Endothelial cell of umbilical vein (primary cell): ENCODE measurements around the gene CCDC191. TPM values are rescaled to one million over a fixed set of nuclear protein-coding genes. Genes with fewer than 3 reads are reported as not detected.

ENCODE experiments used
- BruUV-seq: library from RNA; stranded (reverse); fragments of 400-500 nt; replicated peaks from 2 replicates; lab custom pipeline; 2021; lab: Mats Ljungman, UMichigan
- CTCF ChIA-PET: fragments of 300-600, 350-600 bp; sonication (Branson Sonifier 250); formaldehyde crosslinking; loops from one replicate; lab custom pipeline; 2021; ENCODE audit warnings: antibody characterized with exemption, inconsistent platforms; lab: Charles Lee
- POLR2A ChIA-PET: fragments of 300-600, 350-600 bp; sonication (Branson Sonifier 250); formaldehyde crosslinking; loops from one replicate; lab custom pipeline; 2021; ENCODE audit warnings: antibody characterized with exemption, inconsistent platforms; lab: Charles Lee
- DNase-seq: peaks from one replicate; pipeline ENCODE4 v3.0.0-alpha.2; 2011; ENCODE audit warnings: low read depth, low spot score
- FAIRE-seq: peaks from 2 replicates; lab custom pipeline; 2011; peaks lifted over from hg19 to GRCh38; lab: Jason Lieb, UNC
- H2AFZ ChIP-seq: 2 replicates; pipeline ENCODE4 v1.6.0; 2012; ENCODE audit warnings: low read depth, low read length, control low read depth, inconsistent platforms
- H3K27ac ChIP-seq: 2 replicates; pipeline ENCODE4 v1.5.1; 2011; ENCODE audit warnings: low read depth, mild to moderate bottlenecking, control low read depth, low read length, moderate library complexity; ENCODE audit not compliant: insufficient read depth
- H3K27me3 ChIP-seq, 2 experiments: 2 replicates each; pipeline versions ENCODE4 v1.6.0 to v1.6.1; 2011; ENCODE audit warnings: low read length in 2 of 2, mixed read lengths in 1 of 2; ENCODE audit not compliant: control insufficient read depth in 2 of 2, insufficient read depth in 2 of 2
- H3K36me3 ChIP-seq, 2 experiments: 2 replicates in 1 of 2; 3 replicates in 1 of 2; pipeline ENCODE4 v1.5.1; 2011; ENCODE audit warnings: low read length in 2 of 2, mild to moderate bottlenecking in 1 of 2, moderate library complexity in 1 of 2; ENCODE audit not compliant: control insufficient read depth in 2 of 2, insufficient read depth in 2 of 2; ENCODE audit errors: extremely low read depth in 1 of 2
- H3K4me1 ChIP-seq: 3 replicates; pipeline ENCODE4 v1.5.1; 2011; ENCODE audit warnings: mild to moderate bottlenecking, low read length; ENCODE audit not compliant: control insufficient read depth, insufficient read depth; ENCODE audit errors: extremely low read depth
- H3K4me2 ChIP-seq: 2 replicates; pipeline ENCODE4 v1.6.1; 2011; ENCODE audit warnings: low read length, control low read depth, mixed read lengths; ENCODE audit not compliant: insufficient read depth
- H3K4me3 ChIP-seq, 3 experiments: fragments of 200-600 bp in 1 of 3; sonication (generic), shearing (Covaris generic) in 1 of 3; replicated peaks in 1 of 3; 2 replicates each; pipeline ENCODE4 v1.5.1; 2011 to 2016; ENCODE audit warnings: control low read depth in 3 of 3, low read length in 3 of 3, mild to moderate bottlenecking in 2 of 3, inconsistent platforms in 1 of 3, low read depth in 1 of 3, moderate library complexity in 1 of 3; ENCODE audit not compliant: insufficient read depth in 1 of 3
- H3K79me2 ChIP-seq: 2 replicates; pipeline ENCODE4 v1.6.0; 2012; ENCODE audit warnings: low read length, inconsistent platforms; ENCODE audit not compliant: control insufficient read depth, insufficient read depth
- H3K9ac ChIP-seq: replicated peaks from 2 replicates; pipeline ENCODE3; 2011; ENCODE audit warnings: low read length, control low read depth; ENCODE audit not compliant: insufficient read depth; ENCODE audit errors: extremely low read depth
- H3K9me1 ChIP-seq: replicated peaks from 3 replicates; pipeline ENCODE4 v1.6.0; 2011; ENCODE audit warnings: mild to moderate bottlenecking, low read length; ENCODE audit not compliant: control insufficient read depth, insufficient read depth; ENCODE audit errors: extremely low read depth
- H3K9me3 ChIP-seq: replicated peaks from 2 replicates; pipeline ENCODE4 v1.5.1; 2012; ENCODE audit warnings: low read length, inconsistent platforms; ENCODE audit not compliant: control insufficient read depth, insufficient read depth
- H4K20me1 ChIP-seq: replicated peaks from 2 replicates; pipeline ENCODE3; 2011; ENCODE audit warnings: mild to moderate bottlenecking, low read length; ENCODE audit not compliant: control insufficient read depth, insufficient read depth; ENCODE audit errors: extremely low read depth
- CTCF ChIP-seq, 2 donors: IDR thresholded peaks; 1 replicate in 1 of 2; 2 replicates in 1 of 2; pipeline ENCODE4 v1.5.1; 2011; ENCODE audit warnings: low read length in 2 of 2, mild to moderate bottlenecking in 2 of 2, moderate library complexity in 2 of 2, control low read depth in 1 of 2, inconsistent platforms in 1 of 2, low read depth in 1 of 2; ENCODE audit not compliant: insufficient read depth in 1 of 2; ENCODE audit errors: extremely low read depth in 1 of 2
- EZH2 ChIP-seq: IDR thresholded peaks from 2 replicates; pipeline ENCODE4 v1.6.1; 2012; ENCODE audit warnings: borderline replicate concordance, low read depth, mild to moderate bottlenecking, moderate library complexity, low read length, inconsistent platforms; ENCODE audit not compliant: severe bottlenecking
- FOS ChIP-seq: IDR thresholded peaks from 2 replicates; pipeline ENCODE4 v1.6.1; 2011; ENCODE audit warnings: mild to moderate bottlenecking, low read length, moderate library complexity, borderline replicate concordance; ENCODE audit not compliant: insufficient read depth
- GATA2 ChIP-seq: IDR thresholded peaks from 2 replicates; pipeline ENCODE4 v1.7.0; 2011; ENCODE audit warnings: low read depth, mild to moderate bottlenecking, moderate library complexity, mixed read lengths, low read length; ENCODE audit not compliant: insufficient read length, insufficient read depth
- JUN ChIP-seq: IDR thresholded peaks from 2 replicates; pipeline ENCODE4 v1.6.1; 2011; ENCODE audit warnings: borderline replicate concordance, low read depth; ENCODE audit not compliant: insufficient read length, insufficient read depth
- MAX ChIP-seq: IDR thresholded peaks from 2 replicates; pipeline ENCODE4 v1.6.1; 2011; ENCODE audit not compliant: insufficient read depth, insufficient read length
- MYC ChIP-seq: IDR thresholded peaks from one replicate; pipeline ENCODE4 v1.6.1; 2011; ENCODE audit warnings: mild to moderate bottlenecking, low read depth, low read length
- POLR2A ChIP-seq: IDR thresholded peaks from 2 replicates; pipeline ENCODE4 v1.6.1; 2012; ENCODE audit warnings: low read depth, mild to moderate bottlenecking, control low read depth, low read length
- POLR2AphosphoS5 ChIP-seq: IDR thresholded peaks from 2 replicates; pipeline ENCODE4 v1.6.1; 2012; ENCODE audit warnings: low read depth, mild to moderate bottlenecking, control low read depth, low read length, moderate library complexity; ENCODE audit not compliant: insufficient read depth
- dilution Hi-C: fragments of 300-500 bp; cut with MboI; formaldehyde crosslinking; loops from one replicate; pipeline ENCODE4 v1.15.0; 2019; ENCODE audit warnings: low sequenced_read_pairs; ENCODE audit not compliant: extremely low pct_ligation_motif_present
- intact Hi-C: fragments of 100-400 bp; cut with micrococcal nuclease; formaldehyde crosslinking; loops from one replicate; pipeline ENCODE4 v1.10.0; 2022
- polyA plus RNA-seq, 4 experiments: library from polyadenylated mRNA; depleted of rRNA in 3 of 4; stranded (reverse) in 3 of 4; unstranded in 1 of 4; fragments of >200 nt; gene quantifications; 2 replicates each; pipeline versions ENCODE4 v1.2.1 to v1.2.3, GENCODE V29; 2011 to 2012; ENCODE audit warnings: missing spikeins in 1 of 4
- total RNA-seq: library from RNA; stranded (reverse); gene quantifications from 2 replicates; pipeline ENCODE4 v1.2.3, GENCODE V29; 2021

Gene CCDC191
- total and polyA plus RNA-seq, 2 donors (not counting 3 experiments of a cell fraction or from before 2014, with no cell fraction given): 1.7 to 4.9 TPM

GRCh38 chr3:114071786-114072185, 15.5 kb upstream of the CCDC191 start:
- intact Hi-C loops: no loop called here
- POLR2A ChIA-PET: interaction anchor here (0.5 to 0.6 kb wide), 2 partner anchors 143 to 336 kb away, joined by 4 read pairs; no protein-coding TSS in a partner anchor
- FAIRE-seq: no peak

More at GRCh38 chr3:114071786-114072185, 15.5 kb upstream of the CCDC191 start:
- peaks cover 12 to 16% of the 10 kb centered on the region in 2 experiments for H3K36me3 ChIP-seq
- H3K4me2 ChIP-seq: no peak overlapping the region
- no peaks in the 10 kb centered on the region for H4K20me1 ChIP-seq
- no peak overlapping the region for H3K27ac ChIP-seq
- H3K9ac ChIP-seq: no peak overlapping the region
- no peaks in the 10 kb centered on the region for H3K9me1 ChIP-seq
- TF ChIP-seq POLR2A (no peak), MAX (no peak), POLR2AphosphoS5 (no peak), JUN (no peak), MYC (no peak), CTCF (IDR thresholded peaks at IDR 0.05; ENCODE audit: extremely low read depth in 1 of 2, insufficient read depth in 1 of 2, low read depth in 1 of 2, low read length in 2 of 2) (no peak), GATA2 (no peak), EZH2 (no peak), FOS (no peak)
- no peaks in the 10 kb centered on the region for H3K27me3 ChIP-seq
- dilution Hi-C loops: no loop called here
- no peaks in the 10 kb centered on the region for H3K9me3 ChIP-seq
- H3K4me3 ChIP-seq: no peak overlapping the region
- peaks cover 5% of the 10 kb centered on the region for H3K79me2 ChIP-seq
- H3K4me1 ChIP-seq: peaks cover 3% of the 10 kb centered on the region
- CTCF ChIA-PET: interaction anchor here (0.7 to 1.4 kb wide), 7 partner anchors 9 to 227 kb away, joined by 3 to 6 read pairs (median 3); no protein-coding TSS in a partner anchor
- no peak overlapping the region for H2AFZ ChIP-seq
- no TSS peak for BruUV-seq
- DNase-seq: peak; percentile 51
